ENCODE data around the gene CCDC88B. TPM values are rescaled to one million over a fixed set of nuclear protein-coding genes. Genes with fewer than 3 reads are reported as not detected.

The CCDC88B gene
- total and polyA plus RNA-seq, 7 donors: 1.4 to 3.6 (median 2.6) TPM

- Histone ChIP-seq H3K4me3 (no peak overlapping the region), H3K27me3 (ENCODE audit: insufficient read depth in 3 of 3, low read length in 2 of 3) (no peaks in the 10 kb centered on the region), H3K27ac (no peak overlapping the region), H3K4me1 (peaks cover 10% of the 10 kb centered on the region), H3K36me3 (ENCODE audit: insufficient read depth in 1 of 2, low read depth in 1 of 2) (no peaks in the 10 kb centered on the region), H3K9me3 (no peaks in the 10 kb centered on the region)
- peak; percentile 62 to 85 (median 76) for ATAC-seq
- peak; percentile 39 for TF ChIP-seq CTCF (IDR thresholded peaks at IDR 0.05)
- 30 to 49% (median 42%) methylated on average over 17 to 20 of the region's 20 CpGs for WGBS, 3 donors
- intact Hi-C loops (cut with DNase I): no loop called here
- DNase-seq: peak; percentile 82 to 88
These were observed 8.2 kb upstream of the CCDC88B start for GRCh38 chr11:64331569-64332371.

- H3K27me3 ChIP-seq (ENCODE audit: insufficient read depth in 3 of 3, low read length in 2 of 3): no peaks in the 10 kb centered on the region
- no peaks in the 10 kb centered on the region for H3K9me3 ChIP-seq
- no peak overlapping the region for H3K4me3 ChIP-seq
- ATAC-seq (no peak), DNase-seq (no peak)
- H3K36me3 ChIP-seq (ENCODE audit: insufficient read depth in 1 of 2, low read depth in 1 of 2): no peaks in the 10 kb centered on the region
- H3K4me1 ChIP-seq: peaks cover 10% of the 10 kb centered on the region
- TF ChIP-seq CTCF (IDR thresholded peaks at IDR 0.05): no peak
- no peak overlapping the region for H3K27ac ChIP-seq
- intact Hi-C loops (cut with DNase I): no loop called here
- 85 to 91% (median 87%) methylated on average over 8 of the region's 8 CpGs for WGBS, 3 donors
These were observed 6.4 kb upstream of the CCDC88B start for GRCh38 chr11:64333556-64333955.

- H3K36me3 ChIP-seq (ENCODE audit: insufficient read depth in 1 of 2, low read depth in 1 of 2): no peaks in the 10 kb centered on the region
- TF ChIP-seq CTCF (IDR thresholded peaks at IDR 0.05): no peak
- H3K4me1 ChIP-seq: no peaks in the 10 kb centered on the region
- 61 to 69% (median 67%) methylated on average over 13 of the region's 13 CpGs for WGBS, 3 donors
- H3K4me3 ChIP-seq: no peak overlapping the region
- H3K9me3 ChIP-seq: no peaks in the 10 kb centered on the region
- DNase-seq (peak in 1 of 2 donors; percentile 62), ATAC-seq (peak; percentile 86 to 96 (median 92))
- H3K27ac ChIP-seq: no peak overlapping the region
- no peaks in the 10 kb centered on the region for H3K27me3 ChIP-seq (ENCODE audit: insufficient read depth in 3 of 3, low read length in 2 of 3)
- intact Hi-C loops (cut with DNase I): no loop called here
These were observed 5.0 kb upstream of the CCDC88B start for GRCh38 chr11:64334764-64335735.

GRCh38 chr11:64337538-64338249 lies 2.3 kb upstream of the CCDC88B start:
- intact Hi-C loops (cut with DNase I): no loop called here
- Histone ChIP-seq H3K27me3 (ENCODE audit: insufficient read depth in 3 of 3, low read length in 2 of 3) (no peaks in the 10 kb centered on the region), H3K9me3 (no peaks in the 10 kb centered on the region), H3K27ac (no peak overlapping the region), H3K4me3 (no peak overlapping the region), H3K36me3 (ENCODE audit: insufficient read depth in 1 of 2, low read depth in 1 of 2) (no peaks in the 10 kb centered on the region), H3K4me1 (peaks cover 5% of the 10 kb centered on the region)
- no peak for TF ChIP-seq CTCF (IDR thresholded peaks at IDR 0.05)
- ATAC-seq (no peak), DNase-seq (no peak)
- WGBS, 3 donors: 66 to 72% (median 69%) methylated on average over 8 of the region's 8 CpGs

All from psoas muscle (tissue), 8 donors.